ENCODE data around the gene FAM25G.
A peak's percentile ranks its signal among the peaks of the same experiment; 100 is the strongest.
"Not testable (repeated sequence)": the region's sequence is repeated elsewhere in the genome, so short reads cannot be mapped to it uniquely, and the experiment has no call there.

The FAM25G gene

DNA sequence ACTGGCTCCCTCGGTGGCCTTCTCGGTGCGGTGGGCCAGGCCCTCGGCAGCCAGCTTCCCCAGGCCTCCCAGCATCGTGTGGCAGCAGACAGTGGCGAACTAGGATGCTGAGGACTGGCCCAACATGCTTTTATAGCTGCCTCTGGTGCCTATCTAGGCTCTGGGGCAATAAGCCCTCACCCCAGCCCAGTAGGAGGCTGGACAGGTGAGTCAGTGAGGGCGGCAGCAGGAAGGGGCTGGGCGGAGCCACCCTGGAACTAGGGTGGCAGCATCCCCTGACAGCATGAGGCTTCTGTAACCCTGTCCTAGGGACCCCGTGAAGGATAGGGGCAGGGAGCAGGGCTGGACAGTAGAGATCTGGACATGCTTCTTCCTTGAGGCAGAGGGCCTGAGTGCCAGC, at the start of gene FAM25G:
Gene FAM25G, minus strand, starts transcription at position 101 of the 400 bp plus-strand sequence. Its CDS starts 26 bp downstream, at position 75.
- DNase-seq (ENCODE audit: low read depth, low spot score): not testable (repeated sequence)

DNA sequence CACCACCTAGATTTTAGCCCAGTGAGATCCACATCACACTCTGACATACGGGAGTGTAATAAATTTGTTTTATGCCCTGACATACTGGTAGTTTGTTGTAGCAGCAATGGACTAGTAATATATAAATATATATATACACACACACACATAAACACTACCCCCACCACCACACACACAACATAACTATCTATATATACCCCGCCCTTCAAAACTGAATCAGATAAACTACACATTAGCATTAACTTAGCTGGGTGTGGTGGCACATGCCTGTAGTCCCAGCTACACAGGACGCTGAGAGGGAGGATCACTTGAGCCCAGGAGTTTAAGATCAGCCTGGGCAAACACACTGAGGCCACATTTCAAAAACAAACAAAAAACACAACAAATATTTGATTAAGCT, 44.9 kb upstream of the FAM25G start:
- DNase-seq (ENCODE audit: low read depth, low spot score): not testable (repeated sequence)

DNA sequence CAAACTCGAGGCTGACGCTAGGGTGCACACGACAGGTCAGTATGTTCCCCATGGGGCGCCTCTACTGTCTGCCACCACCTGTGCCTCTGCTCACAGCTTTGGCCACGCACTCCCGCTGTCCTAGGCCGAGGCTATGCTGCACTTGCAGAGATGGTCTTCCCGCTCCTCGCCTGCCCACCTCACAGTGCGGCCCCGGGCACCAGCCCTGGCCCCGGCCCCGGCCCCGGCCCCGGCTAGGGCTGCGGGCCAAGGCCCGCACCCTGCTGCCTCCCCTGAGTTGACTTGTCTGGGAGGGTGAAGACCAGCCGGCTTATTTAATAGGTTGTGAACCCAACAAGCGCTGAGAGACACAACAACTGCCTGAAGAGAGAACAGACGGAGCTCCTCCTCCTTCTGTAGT, 32.0 kb upstream of the FAM25G start, which contains the start of gene AGAP9:
Gene AGAP9, minus strand, starts transcription at position 164 of the 400 bp plus-strand sequence. Its CDS starts 112 bp downstream, at position 52.
- not testable (repeated sequence) for DNase-seq (ENCODE audit: low read depth, low spot score)

GRCh38 chr10:47502313-47502712, 10.8 kb upstream of the FAM25G start:
- not testable (repeated sequence) for DNase-seq (ENCODE audit: low read depth, low spot score)

- DNase-seq (ENCODE audit: low read depth, low spot score): not testable (repeated sequence)
These were observed 2.7 kb upstream of the FAM25G start for GRCh38 chr10:47494226-47494625.

- not testable (repeated sequence) for DNase-seq (ENCODE audit: low read depth, low spot score)
These were observed 1.9 kb downstream of the FAM25G start for GRCh38 chr10:47489630-47490029.

DNA sequence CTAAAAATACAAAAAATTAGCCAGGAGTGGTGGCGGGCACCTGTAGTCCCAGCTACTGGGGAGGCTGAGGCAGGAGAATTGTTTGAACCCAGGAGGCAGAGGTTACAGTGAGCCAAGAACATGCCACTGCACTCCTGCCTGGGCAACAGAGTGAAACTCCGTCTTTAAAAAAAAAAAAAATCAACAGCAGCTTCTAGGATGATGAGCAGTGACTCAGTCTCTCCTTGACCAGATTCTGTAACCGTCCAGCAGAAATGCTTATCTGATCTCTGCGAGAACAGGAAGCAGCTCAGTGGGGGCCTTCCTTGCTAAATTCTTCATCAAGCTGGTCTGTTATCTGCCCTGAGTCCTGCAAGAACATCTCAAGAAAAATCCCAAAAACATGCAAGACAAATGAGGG, 5.6 kb downstream of the FAM25G start:
- DNase-seq (ENCODE audit: low read depth, low spot score): not testable (repeated sequence)

DNA sequence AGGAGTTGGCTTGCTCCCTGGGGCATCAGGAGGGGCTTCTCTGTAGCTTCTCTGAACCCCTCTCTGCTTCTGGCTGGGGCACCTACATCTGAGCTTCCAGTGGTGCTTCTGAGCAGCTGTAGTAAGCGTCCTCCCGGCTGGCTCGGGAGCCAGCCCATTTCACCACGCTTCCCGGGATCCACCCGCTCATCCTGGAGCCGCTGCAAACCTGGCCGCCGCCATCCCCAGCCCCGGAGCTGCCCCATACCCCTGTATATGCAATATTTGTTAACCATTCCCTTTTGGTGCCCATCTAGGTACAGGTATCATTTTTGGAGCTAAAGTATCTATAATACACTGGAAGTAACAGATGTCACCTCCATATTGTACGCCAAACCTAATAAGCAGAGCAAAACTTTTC, 6.7 kb downstream of the FAM25G start:
- DNase-seq (ENCODE audit: low read depth, low spot score): not testable (repeated sequence)

DNA sequence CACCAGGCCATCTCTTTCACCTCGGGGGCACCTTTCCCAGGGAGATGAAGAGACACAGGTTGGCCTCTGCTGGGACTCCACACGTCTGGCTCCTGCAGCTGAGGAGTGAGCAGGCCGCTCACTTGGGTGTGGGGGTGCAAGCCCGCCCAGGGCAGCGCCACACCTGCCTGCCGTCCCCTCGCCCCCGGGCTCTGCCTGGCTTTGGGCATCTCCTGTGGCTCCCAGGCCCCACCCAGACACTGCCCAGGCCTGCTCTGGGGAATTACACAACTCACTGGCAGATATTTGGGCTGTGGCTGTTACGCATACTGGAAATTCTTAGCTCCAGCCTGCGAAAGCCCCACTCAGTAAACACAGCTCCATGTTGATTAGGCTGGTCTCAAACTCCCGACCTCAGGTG, 7.6 kb downstream of the FAM25G start, which contains the start of gene ANXA8:
Gene ANXA8, minus strand, starts transcription at position 193 of the 400 bp plus-strand sequence. Its CDS starts 182 bp downstream, at position 11.
- DNase-seq (ENCODE audit: low read depth, low spot score): not testable (repeated sequence)

- DNase-seq (ENCODE audit: low read depth, low spot score): not testable (repeated sequence)
These were observed 9.1 kb downstream of the FAM25G start for GRCh38 chr10:47482367-47482766.

DNA sequence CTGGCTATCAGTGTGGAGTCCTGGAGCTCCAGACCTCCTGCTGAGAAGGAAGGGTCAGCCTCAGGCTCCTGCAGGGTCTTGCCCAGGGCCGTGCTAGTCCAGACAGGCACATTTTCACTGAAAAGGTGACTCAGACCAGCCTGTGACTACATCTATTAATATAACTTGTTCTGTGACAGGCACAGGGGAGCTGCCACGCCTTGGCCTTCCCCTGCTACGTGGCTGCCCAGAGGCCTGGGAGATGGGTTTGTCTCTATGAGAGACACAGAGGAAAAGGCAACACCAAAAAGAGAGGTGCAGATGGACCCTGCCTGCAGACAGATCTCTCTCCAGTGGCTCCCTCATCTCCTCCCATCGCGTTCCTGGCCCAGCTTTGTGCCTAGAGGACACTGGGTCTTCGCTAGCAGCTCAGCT, 9.7 kb downstream of the FAM25G start:
- not testable (repeated sequence) for DNase-seq (ENCODE audit: low read depth, low spot score)

DNA sequence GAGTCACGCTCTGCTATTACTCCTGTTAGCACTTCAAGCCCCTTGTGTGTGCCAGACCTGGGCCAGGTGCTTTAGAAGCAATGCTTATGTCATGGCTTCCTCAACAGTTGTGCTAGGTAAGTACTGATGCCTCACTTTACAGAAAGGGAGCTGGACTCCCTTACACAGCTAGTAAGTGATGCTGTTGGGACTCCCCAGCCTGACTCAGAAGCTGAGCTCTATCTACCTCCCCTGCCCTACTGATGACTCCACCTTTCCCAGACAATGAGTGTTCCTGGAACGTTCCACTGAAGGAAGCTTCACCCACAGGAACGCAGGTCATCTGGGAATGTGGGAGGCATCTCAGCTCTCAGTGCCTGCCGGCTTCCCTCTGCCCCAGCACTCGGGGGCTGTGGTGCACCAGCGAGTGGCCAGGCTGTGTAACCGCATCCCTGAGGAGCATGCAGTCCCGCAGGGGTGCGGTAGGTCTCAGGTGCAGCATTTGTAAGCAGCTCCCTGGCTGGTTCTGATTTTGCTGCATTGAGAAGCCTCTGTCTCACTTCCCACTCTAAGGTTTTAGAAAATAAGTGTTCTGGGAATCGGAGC, 10.2 kb downstream of the FAM25G start:
- DNase-seq (ENCODE audit: low read depth, low spot score): peak; percentile 82

GRCh38 chr10:47480133-47480532, 11.4 kb downstream of the FAM25G start:
- DNase-seq (ENCODE audit: low read depth, low spot score): not testable (repeated sequence)

DNA sequence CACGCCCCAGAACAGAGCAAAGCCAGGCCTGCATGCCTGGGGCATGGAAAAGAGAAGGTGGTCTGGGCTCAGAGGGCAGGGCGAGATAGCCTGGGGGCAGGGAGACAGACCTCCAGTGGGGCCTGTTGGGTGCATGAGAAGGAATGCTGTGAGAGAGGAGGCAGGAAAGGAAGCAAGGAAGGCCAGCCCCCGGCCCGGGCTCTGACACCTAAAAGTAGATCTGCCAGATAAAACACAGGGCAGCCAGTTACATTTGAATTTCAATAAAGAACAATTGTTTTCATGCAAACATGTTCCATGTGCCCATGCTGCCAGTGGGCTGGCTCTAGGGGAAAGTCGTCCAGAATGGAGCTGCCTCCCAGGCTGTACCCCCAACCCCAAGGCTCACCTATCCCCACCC, 13.4 kb downstream of the FAM25G start:
- not testable (repeated sequence) for DNase-seq (ENCODE audit: low read depth, low spot score)

DNA sequence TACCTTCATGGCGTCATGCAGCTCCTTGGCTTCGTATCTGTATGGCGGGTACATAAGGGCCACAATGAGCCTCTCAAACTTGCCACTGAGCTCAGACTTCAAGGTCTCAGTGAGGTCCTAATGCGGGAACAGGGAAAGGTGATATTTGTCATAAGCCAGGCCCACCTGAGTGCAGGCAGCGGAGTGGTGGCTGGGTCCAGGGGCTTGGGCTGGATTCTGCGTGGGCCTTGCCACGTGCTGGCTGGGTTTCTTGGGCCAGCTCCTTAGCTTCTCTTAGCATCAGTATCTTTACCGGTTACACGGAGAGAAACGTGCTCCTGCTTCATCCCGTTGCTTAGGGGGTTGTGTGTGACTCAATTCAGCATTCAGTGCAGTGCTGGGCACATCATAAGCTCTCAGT, 14.4 kb downstream of the FAM25G start:
- not testable (repeated sequence) for DNase-seq (ENCODE audit: low read depth, low spot score)

DNA sequence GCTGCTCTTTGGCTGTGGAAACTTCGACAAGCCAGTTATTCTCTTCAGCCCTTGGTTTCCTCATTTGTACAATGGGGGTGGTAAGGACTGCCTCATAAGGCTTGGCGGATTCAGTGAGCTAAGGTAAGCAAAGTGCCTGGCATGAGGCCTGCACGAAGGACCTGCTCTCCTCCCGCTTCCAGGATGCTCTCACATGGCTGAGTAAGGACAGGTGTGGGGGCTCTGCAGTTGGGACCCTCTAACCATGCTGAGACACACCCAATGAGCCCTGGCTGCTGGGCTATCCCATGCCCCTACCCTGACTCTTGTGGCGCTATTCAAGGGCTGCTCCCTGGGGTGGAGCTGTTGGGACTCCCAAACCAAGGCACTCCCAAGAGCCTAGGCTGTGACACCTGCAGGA, 16.4 kb downstream of the FAM25G start:
- not testable (repeated sequence) for DNase-seq (ENCODE audit: low read depth, low spot score)

GRCh38 chr10:47473516-47473915, 18.0 kb downstream of the FAM25G start:
- not testable (repeated sequence) for DNase-seq (ENCODE audit: low read depth, low spot score)

DNA sequence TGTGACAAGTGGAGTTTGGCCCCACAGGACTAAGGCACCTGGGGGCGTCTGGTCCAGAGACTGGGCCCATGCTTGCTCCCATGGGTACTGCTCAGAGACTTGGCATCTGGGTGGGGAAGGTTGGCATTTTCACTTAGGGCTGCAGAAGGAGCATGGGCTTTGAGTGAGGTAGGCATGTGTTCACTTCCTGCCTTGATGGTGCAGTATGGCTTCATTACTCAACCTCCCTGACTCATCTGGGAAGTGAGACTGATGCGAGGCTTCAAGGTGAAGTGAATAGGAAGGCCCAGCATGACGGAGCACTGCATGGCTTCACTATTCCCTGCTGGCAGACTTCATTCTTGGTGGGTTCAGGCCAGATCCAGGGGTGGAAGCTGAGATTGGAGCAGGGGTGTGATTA, 18.9 kb downstream of the FAM25G start:
- not testable (repeated sequence) for DNase-seq (ENCODE audit: low read depth, low spot score)

- not testable (repeated sequence) for DNase-seq (ENCODE audit: low read depth, low spot score)
These were observed 19.4 kb downstream of the FAM25G start for GRCh38 chr10:47472072-47472471.

DNA sequence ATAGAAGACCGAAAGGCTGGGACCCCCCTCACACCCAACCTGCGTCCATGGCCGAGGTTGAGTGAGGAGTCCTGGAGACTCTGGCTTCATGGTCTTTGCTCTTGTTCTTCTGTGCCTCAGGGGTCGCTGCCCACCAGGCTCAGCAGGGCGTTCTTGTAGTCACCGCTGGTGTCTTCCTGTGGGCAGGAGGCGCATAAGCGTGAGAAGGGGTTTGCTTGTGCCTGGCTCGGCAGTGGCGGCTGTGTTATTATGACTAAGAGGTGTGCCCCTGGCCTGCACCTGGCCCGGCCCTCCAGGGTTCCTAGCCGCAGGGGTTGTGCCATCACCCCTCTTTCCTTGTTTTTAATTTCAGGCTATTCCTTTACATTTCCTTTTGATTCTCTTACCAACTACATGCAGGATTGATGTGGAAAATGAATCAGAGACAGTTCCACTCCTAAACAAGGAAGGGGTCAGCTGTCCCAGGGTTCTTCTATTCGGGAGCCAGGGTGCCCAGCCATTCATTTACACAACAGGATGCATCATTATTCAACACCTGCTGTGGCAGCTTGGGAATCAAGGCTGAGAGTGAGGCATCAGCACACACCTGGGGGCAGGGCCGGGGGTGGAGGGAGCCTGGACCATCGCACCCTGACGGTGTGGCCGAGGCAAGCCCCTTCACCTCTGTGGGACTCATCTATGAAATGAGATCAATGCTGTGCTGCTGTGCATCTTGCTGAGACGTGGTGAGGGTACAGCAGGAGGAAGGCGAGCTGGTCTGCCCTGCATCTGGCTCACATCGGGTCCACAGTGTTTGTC, 22.6 kb downstream of the FAM25G start:
- not testable (repeated sequence) for DNase-seq (ENCODE audit: low read depth, low spot score)

GRCh38 chr10:47467957-47468356, 23.5 kb downstream of the FAM25G start:
- DNase-seq (ENCODE audit: low read depth, low spot score): not testable (repeated sequence)

GRCh38 chr10:47467458-47467857, 24.0 kb downstream of the FAM25G start:
- DNase-seq (ENCODE audit: low read depth, low spot score): not testable (repeated sequence)

Data from astrocyte of the hippocampus (primary cell).